Ascending aorta (tissue), 2 donors: ENCODE measurements around the gene DEUP1. TPM values are rescaled to one million over a fixed set of nuclear protein-coding genes. Genes with fewer than 3 reads are reported as not detected.

Source experiments
- DNase-seq, 2 donors: peaks; one replicate each; pipeline ENCODE4 v3.0.0-alpha.2; 2019; ENCODE audit warnings: low spot score in 2 of 2
- H3K27ac ChIP-seq, 2 donors: fragments of 200-600 bp; sonication (generic); one replicate each; pipeline ENCODE4 v1.5.1; 2016 to 2017; ENCODE audit warnings: mild to moderate bottlenecking in 1 of 2
- H3K27me3 ChIP-seq: fragments of 200-600 bp; sonication (generic); one replicate; pipeline ENCODE4 v1.5.1; 2017
- H3K36me3 ChIP-seq, 2 donors: fragments of 200-600 bp; sonication (generic); one replicate each; pipeline ENCODE4 v1.5.1; 2016
- H3K4me1 ChIP-seq, 2 donors: fragments of 200-600 bp; sonication (generic); one replicate each; pipeline ENCODE4 v1.5.1; 2016 to 2017; ENCODE audit warnings: mild to moderate bottlenecking in 1 of 2
- H3K4me3 ChIP-seq, 2 donors: fragments of 200-600 bp; sonication (generic); one replicate each; pipeline ENCODE4 v1.5.1; 2016 to 2017; ENCODE audit warnings: mild to moderate bottlenecking in 1 of 2
- H3K9me3 ChIP-seq, 2 donors: fragments of 200-600 bp; sonication (generic); one replicate each; pipeline ENCODE4 v1.5.1; 2016
- CTCF ChIP-seq, 3 experiments: fragments of 200-600 bp in 2 of 3; fragments of 450-650 bp in 1 of 3; sonication (generic) in 2 of 3; IDR thresholded peaks; one replicate each; pipeline ENCODE4 v1.5.1; 2016 to 2019; ENCODE audit warnings: antibody characterized with exemption in 3 of 3, mild to moderate bottlenecking in 1 of 3, moderate library complexity in 1 of 3
- intact Hi-C: fragments of 100-400 bp; cut with DNase I; formaldehyde crosslinking; loops from one replicate; pipeline ENCODE4 v1.15.1; 2023
- total RNA-seq: library from RNA; depleted of rRNA; stranded (reverse); fragments of >200 nt; gene quantifications from one replicate; pipeline ENCODE4 v1.1.0, GENCODE V29; 2016

The DEUP1 gene
- total RNA-seq, 1 donor from 2014 or later, result not detected

GRCh38 chr11:93394488-93394887, 63.9 kb downstream of the DEUP1 start:
- H3K4me3 ChIP-seq, result no peak overlapping the region
- H3K4me1 ChIP-seq, result no peaks in the 10 kb centered on the region
- DNase-seq, result no peak
- H3K27me3 ChIP-seq, result no peaks in the 10 kb centered on the region
- H3K9me3 ChIP-seq, result no peaks in the 10 kb centered on the region
- no peak overlapping the region for H3K27ac ChIP-seq
- no peaks in the 10 kb centered on the region for H3K36me3 ChIP-seq
- TF ChIP-seq CTCF (IDR thresholded peaks at IDR 0.05), result no peak
- intact Hi-C loops, result no loop called here

GRCh38 chr11:93396316-93396715, 65.8 kb downstream of the DEUP1 start:
- no peaks in the 10 kb centered on the region for H3K9me3 ChIP-seq
- H3K27me3 ChIP-seq, result no peaks in the 10 kb centered on the region
- H3K36me3 ChIP-seq, result no peaks in the 10 kb centered on the region
- intact Hi-C loops, result no loop called here
- no peaks in the 10 kb centered on the region for H3K4me1 ChIP-seq
- no peak overlapping the region for H3K27ac ChIP-seq
- H3K4me3 ChIP-seq, result no peak overlapping the region
- no peak for TF ChIP-seq CTCF (IDR thresholded peaks at IDR 0.05)
- DNase-seq, result no peak

- Histone ChIP-seq H3K27ac (no peak overlapping the region), H3K4me3 (no peak overlapping the region), H3K9me3 (no peaks in the 10 kb centered on the region), H3K4me1 (no peaks in the 10 kb centered on the region), H3K36me3 (no peaks in the 10 kb centered on the region), H3K27me3 (no peaks in the 10 kb centered on the region)
- intact Hi-C loops, result no loop called here
- DNase-seq, result no peak
- TF ChIP-seq CTCF (IDR thresholded peaks at IDR 0.05), result no peak
Measured at GRCh38 chr11:93403930-93404329, 73.4 kb downstream of the DEUP1 start.

GRCh38 chr11:93407777-93408401, 77.3 kb downstream of the DEUP1 start:
- intact Hi-C loops, result no loop called here
- Histone ChIP-seq H3K9me3 (no peaks in the 10 kb centered on the region), H3K4me1 (no peaks in the 10 kb centered on the region), H3K27ac (no peak overlapping the region), H3K4me3 (no peak overlapping the region), H3K36me3 (no peaks in the 10 kb centered on the region), H3K27me3 (no peaks in the 10 kb centered on the region)
- TF ChIP-seq CTCF (IDR thresholded peaks at IDR 0.05), result no peak
- no peak for DNase-seq

GRCh38 chr11:93410441-93410840, 79.9 kb downstream of the DEUP1 start:
- H3K4me1 ChIP-seq, result no peaks in the 10 kb centered on the region
- intact Hi-C loops, result no loop called here
- no peaks in the 10 kb centered on the region for H3K27me3 ChIP-seq
- no peaks in the 10 kb centered on the region for H3K36me3 ChIP-seq
- TF ChIP-seq CTCF (IDR thresholded peaks at IDR 0.05), result no peak
- H3K27ac ChIP-seq, result no peak overlapping the region
- DNase-seq, result no peak
- H3K4me3 ChIP-seq, result no peak overlapping the region
- no peaks in the 10 kb centered on the region for H3K9me3 ChIP-seq

- no peak for DNase-seq
- no peak overlapping the region for H3K27ac ChIP-seq
- no peaks in the 10 kb centered on the region for H3K36me3 ChIP-seq
- no peak for TF ChIP-seq CTCF (IDR thresholded peaks at IDR 0.05)
- H3K9me3 ChIP-seq, result no peaks in the 10 kb centered on the region
- intact Hi-C loops, result no loop called here
- no peaks in the 10 kb centered on the region for H3K27me3 ChIP-seq
- H3K4me1 ChIP-seq, result no peaks in the 10 kb centered on the region
- H3K4me3 ChIP-seq, result no peak overlapping the region
Measured at GRCh38 chr11:93411705-93412104, 81.2 kb downstream of the DEUP1 start.
